Kidney epithelial cell (primary cell): ENCODE measurements around the gene TEX26. TPM values are rescaled to one million over a fixed set of nuclear protein-coding genes. Genes with fewer than 3 reads are reported as not detected.

Experiments
- DNase-seq: peaks from one replicate; pipeline ENCODE4 v3.0.0-alpha.2; 2010; ENCODE audit warnings: low read depth
- H3K27me3 ChIP-seq: 2 replicates; pipeline ENCODE4 v1.6.0; 2011; ENCODE audit warnings: low read length; ENCODE audit not compliant: control insufficient read depth, insufficient read depth
- H3K36me3 ChIP-seq: 2 replicates; pipeline ENCODE4 v1.5.1; 2011; ENCODE audit warnings: low read length; ENCODE audit not compliant: control insufficient read depth, insufficient read depth
- H3K4me3 ChIP-seq: 2 replicates; pipeline ENCODE4 v1.5.1; 2011; ENCODE audit warnings: low read depth, mild to moderate bottlenecking, control low read depth, low read length
- CTCF ChIP-seq: IDR thresholded peaks from 2 replicates; pipeline ENCODE4 v1.5.1; 2011; ENCODE audit warnings: mild to moderate bottlenecking, moderate library complexity, low read length, control low read depth, inconsistent platforms; ENCODE audit not compliant: insufficient read depth, poor library complexity, severe bottlenecking
- total RNA-seq: library from RNA; depleted of rRNA; stranded (reverse); fragments of >200 nt; gene quantifications from 2 replicates; pipeline ENCODE4 v1.2.3, GENCODE V29; 2015

TEX26 gene
- total RNA-seq, 1 donor from 2014 or later, result not detected

DNA sequence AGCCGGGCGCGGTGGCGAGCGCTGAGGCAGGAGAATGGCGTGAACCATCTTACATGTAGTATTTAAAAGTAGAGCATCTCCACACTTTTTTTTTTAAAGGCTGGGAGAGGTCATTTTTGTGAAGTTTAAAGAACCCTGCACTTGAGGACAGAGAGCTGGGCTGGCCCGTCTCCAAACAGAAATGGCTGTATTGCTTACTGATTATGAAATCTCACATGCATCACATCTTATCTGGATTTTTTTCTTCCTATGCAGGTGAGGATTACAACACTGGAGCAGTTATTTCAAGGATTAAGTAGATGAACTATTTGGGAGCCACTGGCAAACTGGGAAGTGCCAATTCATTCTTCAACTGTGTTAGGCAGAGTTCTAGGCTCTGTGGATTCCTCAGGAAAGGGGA lies 59.5 kb downstream of the TEX26 start:
- no peak for DNase-seq
- Histone ChIP-seq H3K4me3 (no peak overlapping the region), H3K36me3 (no peaks in the 10 kb centered on the region), H3K27me3 (no peaks in the 10 kb centered on the region)
- no peak for TF ChIP-seq CTCF

- Histone ChIP-seq H3K27me3 (peaks cover 7% of the 10 kb centered on the region), H3K4me3 (no peak overlapping the region), H3K36me3 (no peaks in the 10 kb centered on the region)
- DNase-seq, result no peak
- TF ChIP-seq CTCF, result no peak
Measured at GRCh38 chr13:30995331-30995730, 62.9 kb downstream of the TEX26 start.

GRCh38 chr13:30997697-30998096 lies 65.2 kb downstream of the TEX26 start:
- Histone ChIP-seq H3K4me3 (no peak overlapping the region), H3K36me3 (no peaks in the 10 kb centered on the region), H3K27me3 (peaks cover 7% of the 10 kb centered on the region)
- DNase-seq, result no peak
- TF ChIP-seq CTCF, result no peak

- no peak for DNase-seq
- Histone ChIP-seq H3K4me3 (no peak overlapping the region), H3K27me3 (peaks cover 7% of the 10 kb centered on the region), H3K36me3 (no peaks in the 10 kb centered on the region)
- no peak for TF ChIP-seq CTCF
Measured at GRCh38 chr13:30998136-30999088, 66.0 kb downstream of the TEX26 start.

GRCh38 chr13:31000889-31001288 lies 68.4 kb downstream of the TEX26 start:
- H3K27me3 ChIP-seq, result peaks cover 7% of the 10 kb centered on the region
- H3K36me3 ChIP-seq, result no peaks in the 10 kb centered on the region
- no peak for TF ChIP-seq CTCF
- DNase-seq, result no peak
- H3K4me3 ChIP-seq, result no peak overlapping the region
